Activated effector memory CD4-positive, alpha-beta T cell treated with anti-CD3 and anti-CD28 coated beads, Interleukin-2, amount 50 U/mL, for 16 hours (primary cell): Measurements from ENCODE around the gene DNAJC15.
"Not testable (repeated sequence)": the region's sequence is repeated elsewhere in the genome, so short reads cannot be mapped to it uniquely, and the experiment has no call there.

Experiments
- DNase-seq: peaks from one replicate; pipeline ENCODE4 v3.0.0-alpha.2; 2020

Gene DNAJC15

GRCh38 chr13:43005460-43006236, 17.7 kb upstream of the DNAJC15 start:
- DNase-seq: no peak

DNA sequence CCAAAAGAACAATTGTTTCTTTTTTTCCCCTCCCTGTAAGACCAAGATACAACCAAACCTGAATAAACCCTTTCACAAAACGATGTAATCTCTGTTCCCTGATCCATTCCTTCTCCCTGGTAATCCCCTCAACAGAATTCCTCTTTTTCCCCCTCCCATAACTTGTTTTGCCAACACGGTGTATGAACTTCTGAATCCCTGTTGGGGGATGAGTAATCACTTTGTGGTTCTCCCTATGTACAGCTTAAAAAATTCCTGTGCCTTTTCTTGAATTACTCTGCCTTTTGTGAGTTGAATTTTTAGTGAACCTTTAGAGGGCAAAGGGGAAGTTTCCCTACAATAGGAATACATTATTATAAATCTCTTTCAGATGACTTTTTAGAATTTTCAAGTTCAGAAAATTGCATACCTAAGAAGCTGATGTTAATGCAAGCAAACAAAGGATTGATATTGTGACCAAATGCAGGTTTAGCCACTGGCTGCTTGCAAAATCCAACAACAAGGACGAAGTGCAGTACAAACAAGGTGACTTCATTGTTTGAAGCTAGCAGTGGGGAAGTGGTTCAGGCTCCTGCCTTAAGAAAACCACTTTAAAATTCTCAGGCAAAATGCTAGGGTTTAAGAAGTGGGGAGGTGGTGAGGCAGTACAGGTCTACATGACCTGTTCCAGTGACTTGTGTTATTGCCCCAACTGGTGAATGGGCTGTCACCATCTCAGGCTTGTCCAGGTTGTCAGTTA, 16.3 kb upstream of the DNAJC15 start:
- no peak for DNase-seq

- DNase-seq: no peak
These were observed 14.8 kb upstream of the DNAJC15 start for GRCh38 chr13:43008596-43008995.

- DNase-seq: no peak
These were observed 13.9 kb upstream of the DNAJC15 start for GRCh38 chr13:43009506-43009905.

- DNase-seq: no peak
These were observed 9.2 kb upstream of the DNAJC15 start for GRCh38 chr13:43014162-43014561.

DNA sequence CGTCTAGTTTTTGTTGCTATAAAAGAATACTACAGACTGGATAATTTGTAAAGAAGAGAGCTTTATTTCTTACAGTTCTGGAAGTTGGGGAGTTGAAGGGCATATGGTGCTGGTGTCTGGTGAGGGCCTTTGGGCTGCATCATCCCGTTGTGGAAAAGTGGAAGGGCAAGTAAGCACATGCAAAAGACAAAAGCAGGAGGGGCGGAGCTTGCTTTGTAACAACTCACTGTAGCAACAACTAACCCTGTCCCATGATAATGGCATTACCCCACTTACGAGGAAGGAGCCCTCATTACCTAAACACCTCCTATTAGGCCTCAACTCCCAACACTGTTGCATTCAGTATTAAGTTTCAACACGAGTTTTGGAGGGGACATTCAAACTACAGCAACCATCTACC, 7.2 kb upstream of the DNAJC15 start:
- no peak for DNase-seq

- DNase-seq: no peak
These were observed 3.6 kb upstream of the DNAJC15 start for GRCh38 chr13:43019811-43020210.

DNA sequence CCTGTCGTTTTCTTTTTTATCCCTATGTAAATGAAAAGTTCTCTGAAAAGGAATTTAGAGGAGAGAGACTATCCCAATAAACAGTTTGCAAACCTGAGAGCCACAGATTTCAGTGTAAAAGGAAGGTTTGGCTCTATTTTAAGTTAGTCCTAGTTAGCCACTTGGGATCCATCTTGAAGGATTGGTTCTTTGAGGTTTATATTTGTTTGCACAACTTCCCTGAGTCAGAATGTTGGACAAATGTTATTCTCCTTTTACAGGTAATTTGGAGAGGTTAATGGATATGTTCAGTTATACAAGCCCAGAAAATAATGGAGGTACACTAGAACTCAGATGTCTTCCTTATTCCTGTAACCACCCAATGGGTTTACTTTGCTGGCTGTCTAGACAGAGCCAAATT, 2.6 kb upstream of the DNAJC15 start:
- DNase-seq: no peak

DNA sequence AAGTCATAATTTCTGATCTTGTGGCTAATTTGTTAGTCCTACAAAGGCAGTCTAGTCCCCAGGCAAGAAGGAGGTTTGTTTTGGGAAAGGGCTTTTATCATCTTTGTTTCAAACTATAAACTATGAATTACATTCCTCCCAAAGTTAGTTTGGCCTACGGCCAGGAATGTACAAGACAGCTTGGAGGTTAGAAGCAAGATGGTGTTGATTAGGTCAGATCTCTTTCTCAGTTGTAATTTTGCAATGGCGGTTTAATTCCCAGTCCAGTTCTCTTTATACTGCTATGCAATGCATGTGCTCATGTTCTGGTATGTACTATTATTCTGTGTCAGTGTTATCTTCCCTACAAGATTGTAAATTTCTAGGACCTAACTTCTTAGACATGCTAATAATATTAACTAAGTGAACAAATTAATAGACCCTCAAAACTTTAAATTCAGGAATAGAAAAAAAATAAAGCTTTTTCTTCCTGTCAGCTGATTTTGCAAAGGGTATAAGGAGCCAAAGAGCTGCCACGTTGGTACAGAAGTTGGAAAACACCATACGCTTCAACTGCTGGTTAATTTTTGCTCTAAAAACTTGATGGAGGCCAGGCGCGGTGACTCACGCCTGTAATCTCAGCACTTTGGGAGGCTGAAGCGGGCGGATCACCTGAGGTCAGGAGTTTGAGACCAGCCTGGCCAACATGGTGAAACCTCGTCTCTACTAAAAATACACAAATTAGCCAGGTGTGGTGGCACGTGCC, 1.3 kb upstream of the DNAJC15 start:
- no peak for DNase-seq

DNA sequence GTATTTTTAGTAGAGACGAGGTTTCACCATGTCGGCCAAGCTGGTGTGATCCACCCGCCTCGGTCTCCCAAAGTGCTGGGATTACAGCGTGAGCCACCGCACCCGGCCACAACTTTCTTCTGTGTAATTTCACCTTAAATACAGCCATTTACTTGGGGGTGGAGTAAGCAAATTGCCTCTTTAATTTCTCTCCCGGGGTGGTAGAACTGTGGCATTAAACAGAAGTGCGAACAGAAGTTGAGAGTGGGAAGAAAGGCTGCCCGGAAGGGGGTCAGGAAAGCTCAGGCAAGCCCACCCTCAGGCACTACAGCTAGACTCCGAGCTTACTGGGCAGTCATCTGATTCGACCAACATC, 475 bp upstream of the DNAJC15 start:
- no peak for DNase-seq

DNA sequence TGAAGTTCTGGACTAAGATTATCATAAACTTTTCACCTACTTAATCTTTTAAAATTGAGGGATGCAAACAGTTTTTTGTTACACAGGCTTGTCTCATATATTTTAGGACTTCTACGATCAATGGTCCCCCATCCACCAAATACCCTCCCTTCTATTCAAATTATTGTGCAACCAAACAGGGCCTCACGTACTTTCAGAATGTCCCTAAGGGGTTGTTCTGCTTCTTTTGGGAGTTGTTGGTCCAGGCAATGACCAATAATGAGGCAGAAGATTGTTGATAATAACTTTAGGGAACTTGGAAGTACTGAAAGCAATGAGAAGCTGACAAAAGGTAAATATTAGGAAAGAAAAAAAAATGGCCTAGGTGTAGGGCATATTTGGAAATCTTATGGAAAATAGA, 2.9 kb downstream of the DNAJC15 start:
- DNase-seq: no peak

DNA sequence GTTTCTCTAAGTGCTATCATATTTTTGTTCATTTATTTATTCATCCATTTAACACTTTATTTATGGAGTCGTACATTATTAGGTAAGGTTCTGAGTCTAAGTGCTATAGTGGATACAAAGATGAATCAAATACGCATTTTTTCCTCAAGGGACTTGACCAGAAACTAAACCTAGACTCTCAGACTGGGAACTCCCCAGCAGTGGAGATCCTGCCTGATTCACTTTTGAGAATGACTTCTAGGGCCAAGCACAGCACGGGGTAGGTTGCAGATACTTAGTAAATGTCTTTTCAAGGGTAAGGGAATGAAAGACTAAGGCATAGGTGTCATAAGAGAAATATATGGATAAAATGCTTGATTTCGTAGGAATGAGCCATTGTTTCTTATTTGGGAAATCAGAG, 7.2 kb downstream of the DNAJC15 start:
- DNase-seq: no peak

- no peak for DNase-seq
These were observed 8.5 kb downstream of the DNAJC15 start for GRCh38 chr13:43031881-43032280.

DNA sequence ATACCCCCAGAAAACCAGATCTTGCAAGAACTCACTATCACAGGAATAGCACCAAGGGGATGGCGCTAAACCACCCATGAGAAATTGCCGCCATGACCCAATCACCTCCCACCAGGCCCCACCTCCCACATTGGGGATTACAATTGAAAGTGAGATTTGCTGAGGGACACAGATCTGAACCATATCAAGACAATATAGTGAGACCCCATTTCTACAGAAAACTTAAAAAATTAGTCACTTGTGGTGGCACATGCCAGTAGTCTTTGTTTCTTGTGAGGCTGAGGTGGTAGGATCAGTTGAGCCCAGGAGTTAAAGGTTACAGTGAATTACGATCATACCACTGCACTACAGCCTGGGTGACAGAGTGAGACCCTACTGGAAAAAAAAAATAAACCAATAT, 9.7 kb downstream of the DNAJC15 start:
- no peak for DNase-seq

- DNase-seq: no peak
These were observed 13.2 kb downstream of the DNAJC15 start for GRCh38 chr13:43036351-43037250.

- no peak for DNase-seq
These were observed 16.6 kb downstream of the DNAJC15 start for GRCh38 chr13:43039966-43040365.

- not testable (repeated sequence) for DNase-seq
These were observed 17.4 kb downstream of the DNAJC15 start for GRCh38 chr13:43040581-43041368.

DNA sequence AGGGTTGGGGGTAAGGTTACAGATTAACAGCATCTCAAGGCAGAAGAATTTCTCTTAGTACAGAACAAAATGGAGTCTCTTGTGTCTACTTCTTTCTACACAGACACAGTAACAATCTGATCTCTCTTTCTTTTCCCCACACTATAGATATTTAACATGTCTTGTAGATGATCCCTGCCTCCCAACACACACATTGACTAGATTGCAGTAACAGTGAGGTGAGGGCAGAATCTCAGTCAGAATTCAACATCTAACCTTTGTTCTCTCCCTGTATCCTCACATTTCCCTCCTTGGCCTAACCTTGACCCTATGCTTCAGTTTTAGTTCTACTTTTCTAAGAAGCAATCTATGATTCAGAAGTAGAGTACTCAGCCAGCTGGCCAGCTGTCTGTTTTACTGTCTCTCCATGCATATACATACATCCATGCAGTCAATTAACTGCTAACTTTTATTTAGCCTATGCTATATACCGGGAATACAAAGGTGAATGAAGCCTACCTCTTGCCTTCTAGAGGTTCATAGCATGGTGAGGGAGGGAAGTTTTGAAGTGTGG, 18.1 kb downstream of the DNAJC15 start:
- DNase-seq: no peak

GRCh38 chr13:43042410-43042921, 19.1 kb downstream of the DNAJC15 start:
- DNase-seq: no peak

GRCh38 chr13:43044720-43045301, 21.4 kb downstream of the DNAJC15 start:
- DNase-seq: no peak

DNA sequence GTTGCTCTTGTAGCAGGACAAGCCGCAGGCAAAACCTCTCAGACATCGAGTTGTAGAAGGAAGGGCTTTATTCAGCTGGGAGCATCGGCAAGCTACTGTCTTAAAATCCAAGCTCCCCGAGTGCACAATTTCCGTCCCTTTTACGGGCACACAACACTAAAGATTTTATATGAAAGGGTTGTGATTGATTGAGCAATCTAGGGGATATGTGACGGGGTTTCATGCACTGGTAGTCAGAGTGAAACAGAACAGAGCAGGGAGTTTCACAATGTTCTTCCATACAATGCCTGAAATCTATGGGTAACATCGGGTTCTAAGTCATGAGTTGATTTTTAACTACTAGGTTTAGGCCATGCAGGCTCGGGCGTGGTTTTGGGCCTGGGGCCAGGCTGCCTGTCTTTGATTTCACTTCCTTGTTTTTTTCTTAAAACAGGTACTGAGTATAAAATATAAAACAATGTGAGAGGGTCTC, 22.0 kb downstream of the DNAJC15 start:
- peak; percentile 70 for DNase-seq
